ENCODE measurements around the gene CLCN2.

The CLCN2 gene

GRCh38 chr3:184380627-184381260 lies 19.3 kb upstream of the CLCN2 start:
- DNase-seq (ENCODE audit: low read depth, low spot score): no peak

GRCh38 chr3:184380185-184380626 lies 18.8 kb upstream of the CLCN2 start:
- no peak for DNase-seq (ENCODE audit: low read depth, low spot score)

- DNase-seq (ENCODE audit: low read depth, low spot score): no peak
Observed at GRCh38 chr3:184379358-184380184, 18.2 kb upstream of the CLCN2 start, which contains the start of gene CHRD. Gene CHRD, plus strand, starts transcription at chr3:184380054. Its CDS starts 265 bp downstream, at chr3:184380319.

- no peak for DNase-seq (ENCODE audit: low read depth, low spot score)
Observed at GRCh38 chr3:184378651-184379357, 17.4 kb upstream of the CLCN2 start.

- DNase-seq (ENCODE audit: low read depth, low spot score): no peak
Observed at GRCh38 chr3:184377882-184378445, 16.6 kb upstream of the CLCN2 start, which contains the start of gene THPO. Gene THPO, minus strand, starts transcription at chr3:184378207. Its CDS starts 1,948 bp downstream, at chr3:184376259.

GRCh38 chr3:184377374-184377773 lies 16.0 kb upstream of the CLCN2 start:
- no peak for DNase-seq (ENCODE audit: low read depth, low spot score)

GRCh38 chr3:184375747-184376461 lies 14.5 kb upstream of the CLCN2 start:
- DNase-seq (ENCODE audit: low read depth, low spot score): no peak

- DNase-seq (ENCODE audit: low read depth, low spot score): no peak
Observed at GRCh38 chr3:184373422-184373821, 12.0 kb upstream of the CLCN2 start.

- DNase-seq (ENCODE audit: low read depth, low spot score): no peak
Observed at GRCh38 chr3:184372911-184373310, 11.5 kb upstream of the CLCN2 start.

GRCh38 chr3:184372296-184372821 lies 11.0 kb upstream of the CLCN2 start:
- DNase-seq (ENCODE audit: low read depth, low spot score): no peak

GRCh38 chr3:184371570-184372018 lies 10.2 kb upstream of the CLCN2 start:
- no peak for DNase-seq (ENCODE audit: low read depth, low spot score)

GRCh38 chr3:184368586-184369183 lies 7.3 kb upstream of the CLCN2 start:
- DNase-seq (ENCODE audit: low read depth, low spot score): no peak

GRCh38 chr3:184368116-184368515 lies 6.7 kb upstream of the CLCN2 start:
- no peak for DNase-seq (ENCODE audit: low read depth, low spot score)

- DNase-seq (ENCODE audit: low read depth, low spot score): no peak
Observed at GRCh38 chr3:184366619-184367289, 5.3 kb upstream of the CLCN2 start.

- DNase-seq (ENCODE audit: low read depth, low spot score): peak; percentile 87
Observed at GRCh38 chr3:184362668-184363546, 1.5 kb upstream of the CLCN2 start.

- no peak for DNase-seq (ENCODE audit: low read depth, low spot score)
Observed at GRCh38 chr3:184361932-184362667, 695 bp upstream of the CLCN2 start.

GRCh38 chr3:184360929-184361531 lies 375 bp downstream of the CLCN2 start:
- no peak for DNase-seq (ENCODE audit: low read depth, low spot score)
